HK-2 (cell line): ENCODE data around the gene CCDC70.
A peak's percentile ranks its signal among the peaks of the same experiment; 100 is the strongest.

Source experiments
- DNase-seq: peaks from one replicate; pipeline ENCODE4 v3.0.0-alpha.2; 2018; ENCODE audit not compliant: unreplicated experiment

The CCDC70 gene

GRCh38 chr13:51829568-51829899 is 32.2 kb upstream of the CCDC70 start:
- DNase-seq, result no peak

GRCh38 chr13:51831519-51831918 is 30.2 kb upstream of the CCDC70 start:
- DNase-seq, result no peak

GRCh38 chr13:51832471-51833152 is 29.2 kb upstream of the CCDC70 start:
- no peak for DNase-seq

GRCh38 chr13:51833980-51834379 is 27.8 kb upstream of the CCDC70 start:
- no peak for DNase-seq

GRCh38 chr13:51834581-51835171 is 27.1 kb upstream of the CCDC70 start:
- DNase-seq, result no peak

- DNase-seq, result no peak
These were observed 24.8 kb upstream of the CCDC70 start for GRCh38 chr13:51837016-51837415.

GRCh38 chr13:51838240-51838846 is 23.4 kb upstream of the CCDC70 start:
- DNase-seq, result no peak

- DNase-seq, result no peak
These were observed 21.8 kb upstream of the CCDC70 start for GRCh38 chr13:51839711-51840540.

- no peak for DNase-seq
These were observed 20.9 kb upstream of the CCDC70 start for GRCh38 chr13:51840917-51841316.

- DNase-seq, result no peak
These were observed 20.0 kb upstream of the CCDC70 start for GRCh38 chr13:51841732-51842131.

GRCh38 chr13:51843529-51843928 is 18.2 kb upstream of the CCDC70 start:
- DNase-seq, result no peak

GRCh38 chr13:51844862-51845573 is 16.8 kb upstream of the CCDC70 start, which contains the start of gene TMEM272:
Gene TMEM272 (minus strand): TSS chr13:51845177. CDS start chr13:51838530, 6,647 bp downstream.
- DNase-seq, result peak; percentile 63

GRCh38 chr13:51845574-51846318 is 16.0 kb upstream of the CCDC70 start:
- DNase-seq, result no peak

- DNase-seq, result no peak
These were observed 15.0 kb upstream of the CCDC70 start for GRCh38 chr13:51846756-51847155.

- no peak for DNase-seq
These were observed 13.1 kb upstream of the CCDC70 start for GRCh38 chr13:51848674-51849073.

GRCh38 chr13:51849145-51850101 is 12.3 kb upstream of the CCDC70 start:
- no peak for DNase-seq

- DNase-seq, result no peak
These were observed 5.6 kb upstream of the CCDC70 start for GRCh38 chr13:51856027-51856736.

GRCh38 chr13:51856998-51857397 is 4.8 kb upstream of the CCDC70 start:
- no peak for DNase-seq
